ENCODE results near the gene FOXL1. TPM values are rescaled to one million over a fixed set of nuclear protein-coding genes. Genes with fewer than 3 reads are reported as not detected.
A peak's percentile ranks its signal among the peaks of the same experiment; 100 is the strongest.

Gene FOXL1
- total and polyA plus RNA-seq, 5 donors: 0.75 to 1.8 (median 1.5) TPM

- 95% methylated on average over 4 of the region's 4 CpGs for WGBS
- ATAC-seq: no peak
- H3K4me1 ChIP-seq (ENCODE audit: control insufficient read depth, insufficient read depth, low read length): no peaks in the 10 kb centered on the region
These were observed 40.9 kb upstream of the FOXL1 start for GRCh38 chr16:86537486-86537885.

GRCh38 chr16:86538196-86538780 is 40.1 kb upstream of the FOXL1 start:
- DNase-seq (peak in 1 of 3 donors; percentile 40), ATAC-seq (no peak)
- H3K4me3 ChIP-seq (ENCODE audit: low read length): no peak overlapping the region
- no peaks in the 10 kb centered on the region for H3K27me3 ChIP-seq (ENCODE audit: control insufficient read depth, insufficient read depth)
- WGBS: 91% methylated on average over 17 of the region's 17 CpGs
- intact Hi-C loops (cut with DNase I): no loop called here
- no peaks in the 10 kb centered on the region for H3K4me1 ChIP-seq (ENCODE audit: control insufficient read depth, insufficient read depth, low read length)
- no peaks in the 10 kb centered on the region for H3K9me3 ChIP-seq (ENCODE audit: control insufficient read depth, low read length)
- H3K27ac ChIP-seq (ENCODE audit: low read length): no peak overlapping the region

More at GRCh38 chr16:86537486-86537885, 40.9 kb upstream of the FOXL1 start:
- Histone ChIP-seq H3K27ac (ENCODE audit: low read length) (no peak overlapping the region), H3K9me3 (ENCODE audit: control insufficient read depth, low read length) (no peaks in the 10 kb centered on the region), H3K4me3 (ENCODE audit: low read length) (no peak overlapping the region), H3K27me3 (ENCODE audit: control insufficient read depth, insufficient read depth) (no peaks in the 10 kb centered on the region)
- DNase-seq: no peak
- intact Hi-C loops (cut with DNase I): no loop called here

GRCh38 chr16:86540894-86541293 is 37.5 kb upstream of the FOXL1 start:
- Histone ChIP-seq H3K27ac (ENCODE audit: low read length) (no peak overlapping the region), H3K4me1 (ENCODE audit: control insufficient read depth, insufficient read depth, low read length) (no peaks in the 10 kb centered on the region), H3K4me3 (ENCODE audit: low read length) (no peak overlapping the region), H3K9me3 (ENCODE audit: control insufficient read depth, low read length) (no peaks in the 10 kb centered on the region), H3K27me3 (ENCODE audit: control insufficient read depth, insufficient read depth) (no peaks in the 10 kb centered on the region)
- no peak for ATAC-seq
- no peak for DNase-seq
- 87% methylated on average over 6 of the region's 6 CpGs for WGBS
- intact Hi-C loops (cut with DNase I): no loop called here

- intact Hi-C loops (cut with DNase I): no loop called here
- Histone ChIP-seq H3K27ac (ENCODE audit: low read length) (no peak overlapping the region), H3K4me1 (ENCODE audit: control insufficient read depth, insufficient read depth, low read length) (no peaks in the 10 kb centered on the region), H3K27me3 (ENCODE audit: control insufficient read depth, insufficient read depth) (no peaks in the 10 kb centered on the region), H3K9me3 (ENCODE audit: control insufficient read depth, low read length) (no peaks in the 10 kb centered on the region), H3K4me3 (ENCODE audit: low read length) (no peak overlapping the region)
- WGBS: 92% methylated on average over 11 of the region's 11 CpGs
- ATAC-seq (no peak), DNase-seq (no peak)
These were observed 36.8 kb upstream of the FOXL1 start for GRCh38 chr16:86541560-86541959.

- ATAC-seq (no peak), DNase-seq (peak in 1 of 3 donors; percentile 21)
- WGBS: 93% methylated on average over 21 of the region's 21 CpGs
- H3K27ac ChIP-seq (ENCODE audit: low read length): no peak overlapping the region
- H3K27me3 ChIP-seq (ENCODE audit: control insufficient read depth, insufficient read depth): no peaks in the 10 kb centered on the region
- no peaks in the 10 kb centered on the region for H3K4me1 ChIP-seq (ENCODE audit: control insufficient read depth, insufficient read depth, low read length)
- no peaks in the 10 kb centered on the region for H3K9me3 ChIP-seq (ENCODE audit: control insufficient read depth, low read length)
- H3K4me3 ChIP-seq (ENCODE audit: low read length): no peak overlapping the region
- intact Hi-C loops (cut with DNase I): no loop called here
These were observed 35.3 kb upstream of the FOXL1 start for GRCh38 chr16:86542756-86543750.

- Histone ChIP-seq H3K4me1 (ENCODE audit: control insufficient read depth, insufficient read depth, low read length) (no peaks in the 10 kb centered on the region), H3K27me3 (ENCODE audit: control insufficient read depth, insufficient read depth) (no peaks in the 10 kb centered on the region), H3K4me3 (ENCODE audit: low read length) (no peak overlapping the region), H3K27ac (ENCODE audit: low read length) (no peak overlapping the region), H3K9me3 (ENCODE audit: control insufficient read depth, low read length) (no peaks in the 10 kb centered on the region)
- ATAC-seq (no peak), DNase-seq (no peak)
- 85% methylated on average over 12 of the region's 12 CpGs for WGBS
- intact Hi-C loops (cut with DNase I): no loop called here
These were observed 32.9 kb upstream of the FOXL1 start for GRCh38 chr16:86545481-86545880.

GRCh38 chr16:86545954-86546637 is 32.3 kb upstream of the FOXL1 start:
- Histone ChIP-seq H3K4me1 (ENCODE audit: control insufficient read depth, insufficient read depth, low read length) (no peaks in the 10 kb centered on the region), H3K4me3 (ENCODE audit: low read length) (no peak overlapping the region), H3K27ac (ENCODE audit: low read length) (no peak overlapping the region), H3K9me3 (ENCODE audit: control insufficient read depth, low read length) (no peaks in the 10 kb centered on the region), H3K27me3 (ENCODE audit: control insufficient read depth, insufficient read depth) (no peaks in the 10 kb centered on the region)
- ATAC-seq (no peak), DNase-seq (no peak)
- WGBS: 77% methylated on average over 19 of the region's 19 CpGs
- intact Hi-C loops (cut with DNase I): no loop called here

- DNase-seq (no peak), ATAC-seq (no peak)
- Histone ChIP-seq H3K27me3 (ENCODE audit: control insufficient read depth, insufficient read depth) (no peaks in the 10 kb centered on the region), H3K4me3 (ENCODE audit: low read length) (no peak overlapping the region), H3K27ac (ENCODE audit: low read length) (no peak overlapping the region), H3K9me3 (ENCODE audit: control insufficient read depth, low read length) (no peaks in the 10 kb centered on the region), H3K4me1 (ENCODE audit: control insufficient read depth, insufficient read depth, low read length) (no peaks in the 10 kb centered on the region)
- intact Hi-C loops (cut with DNase I): no loop called here
- 78% methylated on average over 8 of the region's 8 CpGs for WGBS
These were observed 31.7 kb upstream of the FOXL1 start for GRCh38 chr16:86546638-86547013.

GRCh38 chr16:86547286-86547685 is 31.1 kb upstream of the FOXL1 start:
- no peak for ATAC-seq
- intact Hi-C loops (cut with DNase I): no loop called here
- no peaks in the 10 kb centered on the region for H3K9me3 ChIP-seq (ENCODE audit: control insufficient read depth, low read length)
- no peaks in the 10 kb centered on the region for H3K4me1 ChIP-seq (ENCODE audit: control insufficient read depth, insufficient read depth, low read length)
- no peak overlapping the region for H3K4me3 ChIP-seq (ENCODE audit: low read length)
- no peaks in the 10 kb centered on the region for H3K27me3 ChIP-seq (ENCODE audit: control insufficient read depth, insufficient read depth)
- DNase-seq: no peak
- no peak overlapping the region for H3K27ac ChIP-seq (ENCODE audit: low read length)
- WGBS: 94% methylated on average over 11 of the region's 11 CpGs

GRCh38 chr16:86549076-86549892 is 29.1 kb upstream of the FOXL1 start:
- DNase-seq (no peak), ATAC-seq (no peak)
- intact Hi-C loops (cut with DNase I): no loop called here
- WGBS: 84% methylated on average over 8 of the region's 8 CpGs
- Histone ChIP-seq H3K9me3 (ENCODE audit: control insufficient read depth, low read length) (no peaks in the 10 kb centered on the region), H3K4me1 (ENCODE audit: control insufficient read depth, insufficient read depth, low read length) (peaks cover 3% of the 10 kb centered on the region), H3K4me3 (ENCODE audit: low read length) (no peak overlapping the region), H3K27ac (ENCODE audit: low read length) (no peak overlapping the region), H3K27me3 (ENCODE audit: control insufficient read depth, insufficient read depth) (no peaks in the 10 kb centered on the region)

Data from right cardiac atrium (tissue), 5 donors.